ENCODE data around the gene KLF8. TPM values are rescaled to one million over a fixed set of nuclear protein-coding genes. Genes with fewer than 3 reads are reported as not detected.

Gene KLF8
- total and polyA plus RNA-seq, 2 experiments from 2014 or later = 1.7 to 1.8 TPM

DNA sequence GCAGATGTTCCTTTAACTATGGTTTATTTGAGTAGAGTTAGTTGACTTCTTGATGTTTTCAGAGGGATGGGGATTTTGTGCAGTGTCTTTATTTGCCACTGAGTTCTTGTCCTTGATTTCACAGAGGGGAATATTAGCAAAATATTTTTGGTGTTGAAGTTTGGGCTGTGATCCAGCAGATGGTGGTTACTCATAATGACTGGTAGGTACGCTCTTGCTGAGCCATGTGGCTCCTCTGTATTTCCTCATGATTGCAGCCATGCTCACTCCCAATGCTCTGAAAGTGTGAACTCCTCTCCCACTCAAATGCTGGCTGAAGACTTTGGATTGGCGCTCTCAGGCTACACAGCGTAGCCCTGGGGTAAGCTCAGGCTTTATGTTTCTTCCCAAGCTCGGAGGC lies 77.7 kb downstream of the KLF8 start:
- Histone ChIP-seq H3K9me3 (ENCODE audit: low read depth) (no peaks in the 10 kb centered on the region), H3K9ac (no peak overlapping the region), H3K27me3 (replicated peaks; ENCODE audit: insufficient read depth) (no peaks in the 10 kb centered on the region), H3K79me2 (ENCODE audit: insufficient read depth) (no peaks in the 10 kb centered on the region), H2AFZ (no peak overlapping the region), H3K27ac (no peak overlapping the region), H3K36me3 (ENCODE audit: low read depth) (no peaks in the 10 kb centered on the region), H3K4me3 (no peak overlapping the region), H3K4me2 (ENCODE audit: unreplicated experiment) (no peak overlapping the region), H3K9me2 (ENCODE audit: insufficient read depth) (no peaks in the 10 kb centered on the region), H4K20me1 (ENCODE audit: insufficient read depth) (no peaks in the 10 kb centered on the region), H3F3A (ENCODE audit: insufficient read depth) (no peaks in the 10 kb centered on the region), H3K4me1 (ENCODE audit: insufficient read depth) (no peaks in the 10 kb centered on the region)
- TF ChIP-seq EZH2 (IDR thresholded peaks at IDR 0.05; ENCODE audit: insufficient read depth, poor library complexity, severe bottlenecking) = no peak
- no peak for TF ChIP-seq EZH2phosphoT487 (IDR thresholded peaks at IDR 0.05; ENCODE audit: insufficient read depth, low read depth)
- in situ Hi-C loops (cut with MboI) = no loop called here
- DNase-seq = peak; percentile 0
- WGBS, 2 experiments (ENCODE audit: low coverage in 1 of 2, low lambda C conversion rate in 2 of 2, missing lambda C conversion rate in 2 of 2) = 33 to 34% methylated on average over 3 to 4 of the region's 4 CpGs

GRCh38 chrX:56310581-56310980 lies 78.4 kb downstream of the KLF8 start:
- TF ChIP-seq EZH2phosphoT487 (IDR thresholded peaks at IDR 0.05; ENCODE audit: insufficient read depth, low read depth) (no peak), EZH2 (IDR thresholded peaks at IDR 0.05; ENCODE audit: insufficient read depth, poor library complexity, severe bottlenecking) (no peak)
- no peak overlapping the region for H3K4me2 ChIP-seq (ENCODE audit: unreplicated experiment)
- no peaks in the 10 kb centered on the region for H3F3A ChIP-seq (ENCODE audit: insufficient read depth)
- H3K9ac ChIP-seq = no peak overlapping the region
- H3K4me1 ChIP-seq (ENCODE audit: insufficient read depth) = no peaks in the 10 kb centered on the region
- no peaks in the 10 kb centered on the region for H3K9me3 ChIP-seq (ENCODE audit: low read depth)
- no peaks in the 10 kb centered on the region for H3K27me3 ChIP-seq (replicated peaks; ENCODE audit: insufficient read depth)
- no peak overlapping the region for H2AFZ ChIP-seq
- H3K4me3 ChIP-seq = no peak overlapping the region
- H3K9me2 ChIP-seq (ENCODE audit: insufficient read depth) = no peaks in the 10 kb centered on the region
- no peaks in the 10 kb centered on the region for H3K79me2 ChIP-seq (ENCODE audit: insufficient read depth)
- H4K20me1 ChIP-seq (ENCODE audit: insufficient read depth) = no peaks in the 10 kb centered on the region
- H3K27ac ChIP-seq = no peak overlapping the region
- no peaks in the 10 kb centered on the region for H3K36me3 ChIP-seq (ENCODE audit: low read depth)
- 67 to 83% methylated on average over 1 of the region's 2 CpGs for WGBS, 2 experiments (ENCODE audit: low coverage in 1 of 2, low lambda C conversion rate in 2 of 2, missing lambda C conversion rate in 2 of 2)
- DNase-seq = no peak
- in situ Hi-C loops (cut with MboI) = no loop called here

DNA sequence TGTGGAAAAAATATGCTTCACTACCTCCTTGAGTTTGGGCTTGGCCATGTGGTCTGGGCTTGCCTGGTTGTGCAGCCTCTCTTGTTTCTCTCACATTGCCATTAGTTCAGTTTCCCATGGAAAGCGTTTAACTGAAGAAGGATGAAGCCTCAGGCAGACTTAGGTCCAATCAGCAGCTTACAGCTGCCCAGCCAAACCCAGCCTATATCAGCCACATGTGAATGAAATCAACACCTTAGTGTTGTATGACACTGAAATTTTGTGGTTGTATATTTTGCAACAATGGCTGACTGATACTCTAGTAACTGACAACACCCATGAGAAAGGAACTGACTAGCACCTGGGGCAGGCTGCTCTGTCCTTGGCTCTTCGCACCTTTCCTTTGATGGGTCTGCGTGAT lies 81.2 kb downstream of the KLF8 start:
- Histone ChIP-seq H4K20me1 (ENCODE audit: insufficient read depth) (no peaks in the 10 kb centered on the region), H3K79me2 (ENCODE audit: insufficient read depth) (no peaks in the 10 kb centered on the region), H3K36me3 (ENCODE audit: low read depth) (no peaks in the 10 kb centered on the region), H3K4me3 (no peak overlapping the region), H3K9ac (no peak overlapping the region), H2AFZ (no peak overlapping the region), H3K9me2 (ENCODE audit: insufficient read depth) (no peaks in the 10 kb centered on the region), H3K9me3 (ENCODE audit: low read depth) (no peaks in the 10 kb centered on the region), H3K4me1 (ENCODE audit: insufficient read depth) (no peaks in the 10 kb centered on the region), H3K27me3 (replicated peaks; ENCODE audit: insufficient read depth) (no peaks in the 10 kb centered on the region), H3F3A (ENCODE audit: insufficient read depth) (no peaks in the 10 kb centered on the region), H3K27ac (no peak overlapping the region), H3K4me2 (ENCODE audit: unreplicated experiment) (no peak overlapping the region)
- WGBS, 2 experiments (ENCODE audit: low coverage in 1 of 2, low lambda C conversion rate in 2 of 2, missing lambda C conversion rate in 2 of 2) = 44 to 51% methylated on average over 3 of the region's 3 CpGs
- in situ Hi-C loops (cut with MboI) = no loop called here
- no peak for DNase-seq
- TF ChIP-seq EZH2 (IDR thresholded peaks at IDR 0.05; ENCODE audit: insufficient read depth, poor library complexity, severe bottlenecking) (no peak), EZH2phosphoT487 (IDR thresholded peaks at IDR 0.05; ENCODE audit: insufficient read depth, low read depth) (no peak)

DNA sequence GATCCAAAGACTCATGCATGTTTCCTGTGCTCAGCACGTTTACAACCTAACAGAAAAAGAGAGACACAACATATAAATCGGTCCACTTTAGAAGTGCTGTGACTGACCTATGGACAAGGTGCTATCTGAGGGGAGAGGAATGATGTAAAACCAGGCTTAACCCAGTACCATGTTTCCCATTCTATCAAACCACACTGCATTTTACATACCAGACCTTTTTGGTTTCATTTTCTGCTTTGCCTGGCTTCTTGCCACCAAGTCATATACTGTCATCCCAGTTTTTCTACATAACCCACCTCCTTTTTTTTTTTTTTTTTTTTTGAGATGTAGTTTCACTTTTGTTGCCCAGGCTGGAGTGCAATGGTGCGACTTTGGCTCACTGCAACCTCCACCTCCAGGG lies 82.2 kb downstream of the KLF8 start:
- Histone ChIP-seq H3K9me2 (ENCODE audit: insufficient read depth) (no peaks in the 10 kb centered on the region), H4K20me1 (ENCODE audit: insufficient read depth) (no peaks in the 10 kb centered on the region), H3K27ac (no peak overlapping the region), H3K4me3 (no peak overlapping the region), H3K9me3 (ENCODE audit: low read depth) (no peaks in the 10 kb centered on the region), H3K9ac (no peak overlapping the region), H3K27me3 (replicated peaks; ENCODE audit: insufficient read depth) (no peaks in the 10 kb centered on the region), H3K4me1 (ENCODE audit: insufficient read depth) (no peaks in the 10 kb centered on the region), H3K79me2 (ENCODE audit: insufficient read depth) (no peaks in the 10 kb centered on the region), H2AFZ (no peak overlapping the region), H3K36me3 (ENCODE audit: low read depth) (no peaks in the 10 kb centered on the region), H3K4me2 (ENCODE audit: unreplicated experiment) (no peak overlapping the region), H3F3A (ENCODE audit: insufficient read depth) (no peaks in the 10 kb centered on the region)
- 11 to 18% methylated on average over 3 of the region's 3 CpGs for WGBS, 2 experiments (ENCODE audit: low coverage in 1 of 2, low lambda C conversion rate in 2 of 2, missing lambda C conversion rate in 2 of 2)
- DNase-seq = no peak
- TF ChIP-seq EZH2 (IDR thresholded peaks at IDR 0.05; ENCODE audit: insufficient read depth, poor library complexity, severe bottlenecking) (no peak), EZH2phosphoT487 (IDR thresholded peaks at IDR 0.05; ENCODE audit: insufficient read depth, low read depth) (no peak)
- in situ Hi-C loops (cut with MboI) = no loop called here

- DNase-seq = no peak
- WGBS, 2 experiments (ENCODE audit: low coverage in 1 of 2, low lambda C conversion rate in 2 of 2, missing lambda C conversion rate in 2 of 2) = 0% methylated on average over 1 to 2 of the region's 2 CpGs
- Histone ChIP-seq H4K20me1 (ENCODE audit: insufficient read depth) (no peaks in the 10 kb centered on the region), H3K27me3 (replicated peaks; ENCODE audit: insufficient read depth) (no peaks in the 10 kb centered on the region), H3K9ac (no peak overlapping the region), H3K36me3 (ENCODE audit: low read depth) (no peaks in the 10 kb centered on the region), H2AFZ (no peak overlapping the region), H3F3A (ENCODE audit: insufficient read depth) (no peaks in the 10 kb centered on the region), H3K9me3 (ENCODE audit: low read depth) (no peaks in the 10 kb centered on the region), H3K4me3 (no peak overlapping the region), H3K9me2 (ENCODE audit: insufficient read depth) (no peaks in the 10 kb centered on the region), H3K27ac (no peak overlapping the region), H3K79me2 (ENCODE audit: insufficient read depth) (no peaks in the 10 kb centered on the region), H3K4me2 (ENCODE audit: unreplicated experiment) (no peak overlapping the region), H3K4me1 (ENCODE audit: insufficient read depth) (no peaks in the 10 kb centered on the region)
- TF ChIP-seq EZH2 (IDR thresholded peaks at IDR 0.05; ENCODE audit: insufficient read depth, poor library complexity, severe bottlenecking) (no peak), EZH2phosphoT487 (IDR thresholded peaks at IDR 0.05; ENCODE audit: insufficient read depth, low read depth) (no peak)
- in situ Hi-C loops (cut with MboI) = no loop called here
These were observed 85.9 kb downstream of the KLF8 start for GRCh38 chrX:56318076-56318475.

Data from GM23248 (cell line).